ENCODE data around the gene MRC2. TPM values are rescaled to one million over a fixed set of nuclear protein-coding genes. Genes with fewer than 3 reads are reported as not detected.

Gene MRC2
- polyA plus RNA-seq, 1 of the 3 experiments (the other 2 are of a cell fraction): 213 TPM

- CTCF ChIA-PET: interaction anchor here (0.7 to 5.2 kb wide), 7 partner anchors 8 to 725 kb away, joined by 3 to 26 read pairs (median 6); no protein-coding TSS in a partner anchor
- peaks cover 25% of the 10 kb centered on the region for H3F3A ChIP-seq (replicated peaks; ENCODE audit: insufficient read depth)
- POLR2A ChIA-PET: interaction anchor here (0.6 kb wide), 1 partner anchor 261 kb away, joined by 3 read pairs; no protein-coding TSS in a partner anchor
These were observed 73.7 kb downstream of the MRC2 start for GRCh38 chr17:62700964-62701705.

GRCh38 chr17:62701706-62702085 lies 74.2 kb downstream of the MRC2 start:
- H3K4me1 ChIP-seq (ENCODE audit: control insufficient read depth in 1 of 2, insufficient read depth in 2 of 2, low read depth in 1 of 2, low read length in 1 of 2): peaks cover 15 to 35% of the 10 kb centered on the region in 2 experiments; a peak in 3 of 4 replicates
- H3K27ac ChIP-seq (ENCODE audit: low read depth in 2 of 2, low read length in 1 of 2): no peak overlapping the region
- no peaks in the 10 kb centered on the region for H3K9me3 ChIP-seq
- ChIA-PET POLR2A (interaction anchor here (0.6 kb wide), 1 partner anchor 260 kb away, joined by 3 read pairs; no protein-coding TSS in a partner anchor), CTCF (interaction anchor here (0.7 to 5.2 kb wide), 7 partner anchors 8 to 724 kb away, joined by 3 to 26 read pairs (median 6); no protein-coding TSS in a partner anchor)
- no peak overlapping the region for H2AFZ ChIP-seq (ENCODE audit: low read depth)
- H3F3A ChIP-seq (replicated peaks; ENCODE audit: insufficient read depth): peaks cover 25% of the 10 kb centered on the region
- no peak for TF ChIP-seq TCF12 (IDR thresholded peaks at IDR 0.05)
- TF ChIP-seq FOXJ3 (CRISPR knock-in tag; IDR thresholded peaks at IDR 0.05): no peak
- TF ChIP-seq PBX3 (IDR thresholded peaks at IDR 0.05): no peak
- TF ChIP-seq CTCF (IDR thresholded peaks at IDR 0.05): no peak
- no peaks in the 10 kb centered on the region for H3K9me2 ChIP-seq
- H3K4me3 ChIP-seq (ENCODE audit: low read depth in 2 of 2, low read length in 1 of 2): no peak overlapping the region
- no peak for DNase-seq
- H3K4me2 ChIP-seq: no peak overlapping the region
- 90% methylated on average over 8 of the region's 8 CpGs for WGBS (ENCODE audit: low lambda C conversion rate)
- H3K27me3 ChIP-seq (ENCODE audit: insufficient read depth): no peaks in the 10 kb centered on the region
- H3K79me2 ChIP-seq (ENCODE audit: insufficient read depth): peaks cover 10% of the 10 kb centered on the region; the same call in 1 of the 2 replicates
- no peaks in the 10 kb centered on the region for H3K36me3 ChIP-seq (replicated peaks in 1 of 2; ENCODE audit: control insufficient read depth in 1 of 2, insufficient read depth in 2 of 2, low read length in 1 of 2)
- H4K20me1 ChIP-seq (ENCODE audit: insufficient read depth): no peaks in the 10 kb centered on the region
- no peak overlapping the region for H3K9ac ChIP-seq

More at GRCh38 chr17:62700964-62701705, 73.7 kb downstream of the MRC2 start:
- no peaks in the 10 kb centered on the region for H3K27me3 ChIP-seq (ENCODE audit: insufficient read depth)
- H4K20me1 ChIP-seq (ENCODE audit: insufficient read depth): no peaks in the 10 kb centered on the region
- H3K9me3 ChIP-seq: no peaks in the 10 kb centered on the region
- H3K4me2 ChIP-seq: no peak overlapping the region
- TF ChIP-seq POLR2AphosphoS5 (IDR thresholded peaks at IDR 0.05; ENCODE audit: low read depth, low read length): no peak
- no peak for TF ChIP-seq RFX5 (IDR thresholded peaks at IDR 0.05; ENCODE audit: low read length)
- no peak for TF ChIP-seq RAD21 (IDR thresholded peaks at IDR 0.05; ENCODE audit: low read length)
- TF ChIP-seq IRF3 (IDR thresholded peaks at IDR 0.05; ENCODE audit: low read depth, low read length): no peak
- TF ChIP-seq RCOR1 (IDR thresholded peaks at IDR 0.05; ENCODE audit: low read length): no peak
- TF ChIP-seq EP300 (IDR thresholded peaks at IDR 0.05; ENCODE audit: borderline replicate concordance in 1 of 2, low read depth in 1 of 2, low read length in 1 of 2): no peak
- TF ChIP-seq SMC3 (IDR thresholded peaks at IDR 0.05; ENCODE audit: low read depth, low read length): no peak
- TF ChIP-seq FOXJ3 (CRISPR knock-in tag; IDR thresholded peaks at IDR 0.05): no peak
- DNase-seq: no peak
- no peaks in the 10 kb centered on the region for H3K9me2 ChIP-seq
- H3K4me1 ChIP-seq (ENCODE audit: control insufficient read depth in 1 of 2, insufficient read depth in 2 of 2, low read depth in 1 of 2, low read length in 1 of 2): peaks cover 15 to 34% of the 10 kb centered on the region in 2 experiments; a peak in 3 of 4 replicates
- no peak overlapping the region for H3K27ac ChIP-seq (ENCODE audit: low read depth in 2 of 2, low read length in 1 of 2)
- no peak overlapping the region for H3K4me3 ChIP-seq (ENCODE audit: low read depth in 2 of 2, low read length in 1 of 2)
- peaks cover 10% of the 10 kb centered on the region; the same call in 1 of the 2 replicates for H3K79me2 ChIP-seq (ENCODE audit: insufficient read depth)
- H2AFZ ChIP-seq (ENCODE audit: low read depth): no peak overlapping the region
- WGBS (ENCODE audit: low lambda C conversion rate): 88% methylated on average over 12 of the region's 12 CpGs
- no peak overlapping the region for H3K9ac ChIP-seq
- H3K36me3 ChIP-seq (replicated peaks in 1 of 2; ENCODE audit: control insufficient read depth in 1 of 2, insufficient read depth in 2 of 2, low read length in 1 of 2): no peaks in the 10 kb centered on the region

All from SK-N-SH (cell line).